Measurements from ENCODE around the gene HAP1.

Gene HAP1

GRCh38 chr17:41762391-41762790 lies 27.9 kb upstream of the HAP1 start:
- no peak for DNase-seq (ENCODE audit: low read depth)
- H3K4me3 ChIP-seq (ENCODE audit: low read length) = no peak overlapping the region
- TF ChIP-seq CTCF (conservative IDR thresholded peaks at IDR 0.05; ENCODE audit: low read length) = no peak

GRCh38 chr17:41760878-41761277 lies 26.4 kb upstream of the HAP1 start:
- no peak for DNase-seq (ENCODE audit: low read depth)
- H3K4me3 ChIP-seq (ENCODE audit: low read length) = no peak overlapping the region
- TF ChIP-seq CTCF (conservative IDR thresholded peaks at IDR 0.05; ENCODE audit: low read length) = no peak

GRCh38 chr17:41758601-41759000 lies 24.2 kb upstream of the HAP1 start:
- no peak for TF ChIP-seq CTCF (conservative IDR thresholded peaks at IDR 0.05; ENCODE audit: low read length)
- no peak overlapping the region for H3K4me3 ChIP-seq (ENCODE audit: low read length)
- DNase-seq (ENCODE audit: low read depth) = no peak

GRCh38 chr17:41754066-41754465 lies 19.6 kb upstream of the HAP1 start:
- DNase-seq (ENCODE audit: low read depth) = no peak
- TF ChIP-seq CTCF (conservative IDR thresholded peaks at IDR 0.05; ENCODE audit: low read length) = no peak
- no peak overlapping the region for H3K4me3 ChIP-seq (ENCODE audit: low read length)

- no peak overlapping the region for H3K4me3 ChIP-seq (ENCODE audit: low read length)
- no peak for DNase-seq (ENCODE audit: low read depth)
- no peak for TF ChIP-seq CTCF (conservative IDR thresholded peaks at IDR 0.05; ENCODE audit: low read length)
Observed at GRCh38 chr17:41751288-41751687, 16.8 kb upstream of the HAP1 start.

- H3K4me3 ChIP-seq (ENCODE audit: low read length) = no peak overlapping the region
- TF ChIP-seq CTCF (conservative IDR thresholded peaks at IDR 0.05; ENCODE audit: low read length) = no peak
- no peak for DNase-seq (ENCODE audit: low read depth)
Observed at GRCh38 chr17:41750862-41751261, 16.4 kb upstream of the HAP1 start.

- no peak overlapping the region for H3K4me3 ChIP-seq (ENCODE audit: low read length)
- TF ChIP-seq CTCF (conservative IDR thresholded peaks at IDR 0.05; ENCODE audit: low read length) = no peak
- DNase-seq (ENCODE audit: low read depth) = no peak
Observed at GRCh38 chr17:41748275-41748674, 13.8 kb upstream of the HAP1 start.
